ENCODE measurements around the gene IQCE. TPM values are rescaled to one million over a fixed set of nuclear protein-coding genes. Genes with fewer than 3 reads are reported as not detected.

The IQCE gene
- total and polyA plus RNA-seq, 8 donors, result 14.7 to 25.1 (median 19.1) TPM

DNA sequence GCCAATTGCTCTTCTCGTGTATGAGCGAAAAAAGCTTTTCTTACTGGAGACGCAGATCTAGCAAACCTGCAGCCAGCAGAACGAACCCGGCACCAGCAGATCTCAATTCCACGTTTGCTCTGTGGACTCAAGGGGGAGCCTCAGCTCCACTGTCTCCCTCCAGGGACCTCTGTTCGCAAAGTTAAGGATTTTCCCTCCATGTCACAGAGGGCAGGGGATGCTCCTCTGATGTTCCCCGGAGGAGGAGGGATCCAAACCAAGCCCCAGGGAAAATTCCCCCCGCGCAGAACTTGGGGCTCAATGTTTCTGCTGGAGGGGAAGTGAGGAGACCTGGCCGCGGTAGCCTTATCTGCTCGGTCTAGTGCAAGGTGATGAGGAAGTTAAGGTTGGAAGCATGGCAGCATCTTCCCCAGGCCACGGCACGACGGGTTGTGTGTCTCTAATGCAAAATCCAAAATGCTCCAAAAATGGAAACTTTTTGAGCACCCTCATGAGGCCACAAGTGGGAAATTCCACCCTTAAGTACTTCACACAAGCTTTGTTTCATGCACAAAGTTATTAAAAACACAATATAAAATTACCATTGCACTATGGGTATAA lies 9.0 kb downstream of the IQCE start:
- intact Hi-C loops (cut with DNase I), result loop anchor here in 1 of 2 donors (10.0 kb wide), 2 partner anchors 93 to 117 kb away; partner anchors contain the start of genes AMZ1 and GRIFIN
- Histone ChIP-seq H3K27me3 (no peaks in the 10 kb centered on the region), H3K4me1 (peaks cover 5 to 15% of the 10 kb centered on the region in 2 donors), H3K27ac (no peak overlapping the region), H3K9me3 (no peaks in the 10 kb centered on the region), H3K36me3 (peaks cover 0 to 22% of the 10 kb centered on the region in 2 donors), H3K4me3 (no peak overlapping the region)
- TF ChIP-seq, protein P1, sequence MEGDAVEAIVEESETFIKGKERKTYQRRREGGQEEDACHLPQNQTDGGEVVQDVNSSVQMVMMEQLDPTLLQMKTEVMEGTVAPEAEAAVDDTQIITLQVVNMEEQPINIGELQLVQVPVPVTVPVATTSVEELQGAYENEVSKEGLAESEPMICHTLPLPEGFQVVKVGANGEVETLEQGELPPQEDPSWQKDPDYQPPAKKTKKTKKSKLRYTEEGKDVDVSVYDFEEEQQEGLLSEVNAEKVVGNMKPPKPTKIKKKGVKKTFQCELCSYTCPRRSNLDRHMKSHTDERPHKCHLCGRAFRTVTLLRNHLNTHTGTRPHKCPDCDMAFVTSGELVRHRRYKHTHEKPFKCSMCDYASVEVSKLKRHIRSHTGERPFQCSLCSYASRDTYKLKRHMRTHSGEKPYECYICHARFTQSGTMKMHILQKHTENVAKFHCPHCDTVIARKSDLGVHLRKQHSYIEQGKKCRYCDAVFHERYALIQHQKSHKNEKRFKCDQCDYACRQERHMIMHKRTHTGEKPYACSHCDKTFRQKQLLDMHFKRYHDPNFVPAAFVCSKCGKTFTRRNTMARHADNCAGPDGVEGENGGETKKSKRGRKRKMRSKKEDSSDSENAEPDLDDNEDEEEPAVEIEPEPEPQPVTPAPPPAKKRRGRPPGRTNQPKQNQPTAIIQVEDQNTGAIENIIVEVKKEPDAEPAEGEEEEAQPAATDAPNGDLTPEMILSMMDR (IDR thresholded peaks at IDR 0.05), result peak; percentile 23 to 25
- DNase-seq, result peak in 2 of 4 donors; percentile 60 to 63
- peak; percentile 74 for ATAC-seq

DNA sequence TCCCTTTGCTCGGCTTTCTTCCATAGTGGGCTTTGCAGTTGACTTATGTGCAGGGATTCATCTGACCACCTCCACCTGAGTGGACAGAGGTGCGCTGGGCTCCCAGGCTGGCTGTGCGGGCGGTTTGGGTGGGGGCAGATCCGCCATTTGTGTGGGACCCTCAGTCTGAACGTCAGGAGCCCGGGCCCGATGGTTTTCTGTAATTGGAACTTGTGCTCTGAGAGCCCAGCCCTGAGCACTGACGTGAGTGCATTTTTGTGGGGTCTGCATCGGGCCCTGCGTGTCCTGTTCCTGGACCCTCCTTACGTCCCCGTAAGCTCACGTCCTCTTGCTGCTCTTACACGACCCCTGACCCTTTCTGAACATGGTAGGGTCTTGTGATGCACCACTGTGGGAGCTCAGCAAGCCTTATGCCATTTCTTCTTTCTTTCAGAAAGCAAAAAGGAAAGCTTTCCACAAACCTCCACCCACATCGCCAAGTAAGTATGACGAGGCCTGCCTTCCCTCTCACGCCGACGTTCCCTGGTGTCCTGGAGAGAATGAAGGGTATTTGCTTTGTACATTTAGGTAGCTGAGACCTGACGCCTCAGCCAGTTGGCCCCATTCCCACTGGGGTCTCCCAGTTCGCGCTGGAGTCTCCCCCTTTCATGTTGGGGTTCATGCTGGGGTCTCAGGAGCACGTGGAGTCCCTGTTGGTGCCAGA lies 9.9 kb downstream of the IQCE start:
- no peak for ATAC-seq
- Histone ChIP-seq H3K9me3 (no peaks in the 10 kb centered on the region), H3K4me1 (peaks cover 5 to 15% of the 10 kb centered on the region in 2 donors), H3K27me3 (no peaks in the 10 kb centered on the region), H3K36me3 (peaks cover 0 to 28% of the 10 kb centered on the region in 2 donors), H3K27ac (no peak overlapping the region), H3K4me3 (no peak overlapping the region)
- TF ChIP-seq, protein P1 (IDR thresholded peaks at IDR 0.05), result no peak
- peak in 1 of 4 donors; percentile 61 for DNase-seq
- intact Hi-C loops (cut with DNase I), result loop anchor here in 1 of 2 donors (10.0 kb wide), 2 partner anchors 94 to 116 kb away; partner anchors contain the start of genes AMZ1 and GRIFIN

DNA sequence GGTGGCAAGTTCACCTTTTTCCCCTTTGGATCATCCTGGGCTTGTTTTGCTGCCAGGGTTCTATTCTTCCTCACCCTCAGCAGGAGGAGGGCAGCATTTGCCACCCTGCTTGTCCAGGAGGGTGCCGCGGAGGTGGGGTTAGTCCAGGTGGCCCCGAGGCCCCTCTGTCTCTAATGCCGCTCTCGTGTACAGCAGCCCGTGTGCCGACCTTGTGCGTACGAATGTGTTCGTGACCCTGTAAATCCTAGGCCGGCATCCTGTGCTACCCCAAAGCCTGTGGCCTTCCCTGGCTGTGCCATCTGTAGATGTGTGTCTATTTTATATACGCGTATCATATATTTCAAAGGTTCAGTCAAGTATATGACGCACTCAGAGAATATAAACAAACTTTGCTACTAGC lies 10.6 kb downstream of the IQCE start:
- intact Hi-C loops (cut with DNase I), result loop anchor here in 1 of 2 donors (10.0 kb wide), 2 partner anchors 95 to 115 kb away; partner anchors contain the start of genes AMZ1 and GRIFIN
- H3K4me3 ChIP-seq, result no peak overlapping the region
- TF ChIP-seq, protein P1 (IDR thresholded peaks at IDR 0.05), result no peak
- peaks cover 0 to 36% of the 10 kb centered on the region in 2 donors for H3K36me3 ChIP-seq
- no peaks in the 10 kb centered on the region for H3K27me3 ChIP-seq
- H3K27ac ChIP-seq, result no peak overlapping the region
- DNase-seq, result no peak
- ATAC-seq, result no peak
- peaks cover 5 to 15% of the 10 kb centered on the region in 2 donors for H3K4me1 ChIP-seq
- H3K9me3 ChIP-seq, result no peaks in the 10 kb centered on the region

DNA sequence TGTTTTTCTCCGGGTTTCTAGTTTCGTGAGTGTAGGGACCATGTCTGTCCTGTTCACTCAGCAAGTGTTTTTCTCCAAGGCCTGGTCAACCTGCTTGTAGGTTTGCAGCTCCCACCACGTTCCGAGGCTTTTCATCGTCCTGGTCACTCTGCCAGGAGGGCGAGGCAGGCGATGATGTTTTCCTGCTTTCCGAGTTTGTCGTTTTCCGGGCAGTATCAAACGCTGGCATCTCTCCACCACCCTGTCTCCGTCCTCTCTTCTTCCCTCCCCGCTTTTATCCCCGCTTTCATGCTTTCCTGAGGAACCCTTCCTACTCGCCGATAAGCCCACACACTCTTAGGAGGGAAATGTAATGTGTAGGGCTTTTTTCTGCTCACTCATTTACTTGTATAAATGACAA lies 11.2 kb downstream of the IQCE start:
- TF ChIP-seq, protein P1 (IDR thresholded peaks at IDR 0.05), result no peak
- DNase-seq (peak in 1 of 4 donors; percentile 5), ATAC-seq (no peak)
- Histone ChIP-seq H3K27ac (no peak overlapping the region), H3K27me3 (no peaks in the 10 kb centered on the region), H3K4me1 (peaks cover 5 to 15% of the 10 kb centered on the region in 2 donors), H3K36me3 (peaks cover 0 to 42% of the 10 kb centered on the region in 2 donors), H3K9me3 (no peaks in the 10 kb centered on the region), H3K4me3 (no peak overlapping the region)
- intact Hi-C loops (cut with DNase I), result no loop called here

DNA sequence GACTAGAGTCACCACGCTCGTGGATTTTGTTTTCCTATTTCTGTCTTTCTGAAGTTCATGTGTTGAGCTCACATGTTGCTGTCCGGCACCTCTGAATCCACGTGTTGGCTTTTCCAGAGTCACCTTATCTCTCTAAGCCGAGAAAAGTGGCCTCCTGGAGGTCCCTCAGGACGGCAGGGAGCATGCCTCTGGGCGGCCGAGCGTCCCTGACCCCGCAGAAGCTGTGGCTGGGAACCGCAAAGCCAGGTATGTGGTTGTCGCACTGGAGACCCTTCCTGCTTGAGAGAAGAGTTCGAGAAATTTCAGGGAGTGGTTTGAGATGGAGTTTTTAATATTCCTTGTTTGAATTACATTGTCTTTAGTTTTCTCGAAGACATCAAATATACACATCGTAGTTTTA lies 12.6 kb downstream of the IQCE start:
- peaks cover 5 to 15% of the 10 kb centered on the region in 2 donors for H3K4me1 ChIP-seq
- no peaks in the 10 kb centered on the region for H3K9me3 ChIP-seq
- DNase-seq (peak in 1 of 4 donors; percentile 39), ATAC-seq (no peak)
- H3K4me3 ChIP-seq, result no peak overlapping the region
- TF ChIP-seq, protein P1 (IDR thresholded peaks at IDR 0.05), result no peak
- H3K27me3 ChIP-seq, result no peaks in the 10 kb centered on the region
- peaks cover 0 to 54% of the 10 kb centered on the region in 2 donors for H3K36me3 ChIP-seq
- H3K27ac ChIP-seq, result no peak overlapping the region
- intact Hi-C loops (cut with DNase I), result no loop called here

All from left lung (tissue), 10 donors.